B cell (primary cell): ENCODE results near the gene CHRNG. TPM values are rescaled to one million over a fixed set of nuclear protein-coding genes. Genes with fewer than 3 reads are reported as not detected.

Experiments used
- ATAC-seq: fragments of 200-7000 bp; cut with Tn5 transposase; one replicate; pipeline ENCODE4 v1.10.0; 2021; ENCODE audit warnings: low read depth, mild to moderate bottlenecking, moderate number of reproducible peaks, moderate library complexity
- CTCF ChIA-PET: fragments of 350-600 bp; sonication (Branson Sonifier 250); formaldehyde crosslinking; loops from one replicate; lab custom pipeline; 2021; ENCODE audit warnings: antibody characterized with exemption, inconsistent platforms; lab: Charles Lee
- POLR2A ChIA-PET: fragments of 350-600 bp; sonication (Branson Sonifier 250); formaldehyde crosslinking; loops from one replicate; lab custom pipeline; 2021; ENCODE audit warnings: antibody characterized with exemption; lab: Charles Lee
- DNase-seq: peaks from one replicate; pipeline ENCODE4 v3.0.0; 2013
- H2AFZ ChIP-seq: 2 replicates; pipeline ENCODE4 v1.6.1; 2012; ENCODE audit warnings: mild to moderate bottlenecking, low read depth, low read length; ENCODE audit not compliant: insufficient read depth, poor library complexity, severe bottlenecking
- H3K27ac ChIP-seq, 2 donors: 1 replicate in 1 of 2; 2 replicates in 1 of 2; pipeline ENCODE4 v1.5.1; 2012 to 2013; ENCODE audit warnings: low read length in 2 of 2, mild to moderate bottlenecking in 2 of 2, moderate library complexity in 1 of 2
- H3K27me3 ChIP-seq, 4 experiments: fragments of 200-600 bp in 1 of 4; sonication (generic) in 1 of 4; replicated peaks in 1 of 4; 1 replicate in 2 of 4; 2 replicates in 2 of 4; pipeline versions ENCODE4 v1.6.1 to v1.7.0; 2013 to 2016; ENCODE audit warnings: low read length in 3 of 4, mild to moderate bottlenecking in 2 of 4, mixed read lengths in 1 of 4, moderate library complexity in 1 of 4; ENCODE audit not compliant: insufficient read depth in 4 of 4, control insufficient read depth in 3 of 4; ENCODE audit errors: control extremely low read depth in 1 of 4
- H3K36me3 ChIP-seq, 2 experiments: replicated peaks in 1 of 2; 1 replicate in 1 of 2; 2 replicates in 1 of 2; pipeline versions ENCODE4 v1.6.1 to v1.7.1; 2013; ENCODE audit warnings: low read length in 1 of 2; ENCODE audit not compliant: insufficient read depth in 2 of 2, control insufficient read depth in 1 of 2; ENCODE audit errors: control extremely low read depth in 1 of 2, extremely low read depth in 1 of 2
- H3K4me1 ChIP-seq, 2 donors: fragments of 200-600 bp in 1 of 2; sonication (generic) in 1 of 2; 1 replicate in 1 of 2; 2 replicates in 1 of 2; pipeline versions ENCODE4 v1.5.1 to v1.6.1; 2013 to 2017; ENCODE audit warnings: low read length in 2 of 2; ENCODE audit not compliant: control insufficient read depth in 2 of 2, insufficient read depth in 2 of 2
- H3K4me2 ChIP-seq: replicated peaks from 2 replicates; pipeline ENCODE3; 2012; ENCODE audit warnings: mild to moderate bottlenecking, low read depth, low read length; ENCODE audit not compliant: poor library complexity, severe bottlenecking
- H3K4me3 ChIP-seq, 5 experiments: fragments of 200-600 bp in 1 of 5; sonication (generic) in 1 of 5; 1 replicate in 3 of 5; 2 replicates in 2 of 5; pipeline versions ENCODE4 v1.5.1 to v1.7.0; 2011 to 2016; ENCODE audit warnings: low read length in 4 of 5, mild to moderate bottlenecking in 4 of 5, low read depth in 2 of 5, control low read depth in 1 of 5, moderate library complexity in 1 of 5; ENCODE audit not compliant: insufficient read depth in 1 of 5; ENCODE audit errors: control extremely low read depth in 1 of 5, extremely low read depth in 1 of 5
- H3K79me2 ChIP-seq: fragments of 200-600 bp; sonication (generic); one replicate; pipeline ENCODE4 v1.6.0; 2016; ENCODE audit warnings: low read length; ENCODE audit not compliant: control insufficient read depth, insufficient read depth
- H3K9ac ChIP-seq: fragments of 200-600 bp; sonication (generic); 2 replicates; pipeline ENCODE4 v1.6.1; 2017; ENCODE audit warnings: mild to moderate bottlenecking, low read length, moderate library complexity
- H3K9me3 ChIP-seq, 3 donors: one replicate each; pipeline versions ENCODE4 v1.6.1 to v1.7.1; 2013; ENCODE audit warnings: low read length in 2 of 3; ENCODE audit not compliant: control insufficient read depth in 2 of 3, insufficient read depth in 1 of 3; ENCODE audit errors: control extremely low read depth in 1 of 3
- H4K20me1 ChIP-seq: 2 replicates; pipeline ENCODE4 v1.6.0; 2012; ENCODE audit warnings: mild to moderate bottlenecking, low read length; ENCODE audit not compliant: insufficient read depth, control insufficient read depth, poor library complexity, severe bottlenecking
- H3K27ac Mint-ChIP-seq: one replicate; pipeline ENCODE4 v1.8.0; 2021; ENCODE audit warnings: mixed read lengths
- H3K27me3 Mint-ChIP-seq: one replicate; pipeline ENCODE4 v1.8.0; 2021; ENCODE audit warnings: mixed read lengths
- H3K4me1 Mint-ChIP-seq: one replicate; pipeline ENCODE4 v1.8.0; 2021; ENCODE audit warnings: mixed read lengths
- H3K4me3 Mint-ChIP-seq: one replicate; pipeline ENCODE4 v1.8.0; 2021; ENCODE audit warnings: mixed read lengths
- H3K9me3 Mint-ChIP-seq: one replicate; pipeline ENCODE4 v1.8.0; 2022; ENCODE audit warnings: mixed read lengths; ENCODE audit not compliant: insufficient read depth
- EZH2 ChIP-seq: IDR thresholded peaks from 2 replicates; pipeline ENCODE4 v1.6.1; 2012; ENCODE audit warnings: borderline replicate concordance, low read depth, mild to moderate bottlenecking, moderate library complexity, low read length; ENCODE audit not compliant: insufficient read depth, poor library complexity, severe bottlenecking
- WGBS: methylation state at CpG from one replicate; pipeline ENCODE4 v1.1.5; 2013; ENCODE audit warnings: missing lambda C conversion rate; ENCODE audit not compliant: insufficient coverage; 5-methylcytosine and 5-hydroxymethylcytosine counted together
- intact Hi-C: fragments of 100-400 bp; cut with micrococcal nuclease; formaldehyde crosslinking; loops from one replicate; pipeline ENCODE4 v1.10.0; 2022
- polyA plus RNA-seq: library from polyadenylated mRNA; depleted of rRNA; stranded (reverse); fragments of >200 nt; gene quantifications from 2 replicates; pipeline ENCODE4 v1.2.3, GENCODE V29; 2012
- total RNA-seq, 2 donors: library from RNA; stranded (reverse); fragments of 120-200 nt in 1 of 2; gene quantifications; 1 replicate in 1 of 2; 2 replicates in 1 of 2; pipeline versions ENCODE4 v1.2.3 to v1.2.4, GENCODE V29; 2013 to 2022
- TF ChIP-seq, protein P1 (sequence below): fragments of 200-600 bp; IDR thresholded peaks from one replicate; pipeline ENCODE4 v1.8.0; 2022; ENCODE audit warnings: antibody characterized with exemption, mild to moderate bottlenecking

The CHRNG gene
- total and polyA plus RNA-seq, 2 donors (not counting 1 experiment from before 2014, with no cell fraction given), result not detected

- Histone ChIP-seq H3K36me3 (no peaks in the 10 kb centered on the region), H3K4me1 (no peaks in the 10 kb centered on the region), H3K4me3 (no peak overlapping the region), H4K20me1 (no peaks in the 10 kb centered on the region), H3K79me2 (no peaks in the 10 kb centered on the region), H3K27me3 (no peaks in the 10 kb centered on the region), H3K9me3 (peaks cover 0 to 7% (median 0%) of the 10 kb centered on the region in 3 donors), H3K9ac (no peak overlapping the region), H3K4me2 (no peak overlapping the region), H3K27ac (no peak overlapping the region), H2AFZ (no peak overlapping the region)
- H3K4me3 Mint-ChIP-seq, result no peak overlapping the region
- intact Hi-C loops, result no loop called here
- H3K27me3 Mint-ChIP-seq, result no peaks in the 10 kb centered on the region
- H3K4me1 Mint-ChIP-seq, result no peaks in the 10 kb centered on the region
- DNase-seq (no peak), ATAC-seq (no peak)
- peaks cover 3% of the 10 kb centered on the region for H3K9me3 Mint-ChIP-seq
- WGBS, result 86% methylated on average over 4 of the region's 7 CpGs
- no peak overlapping the region for H3K27ac Mint-ChIP-seq
- CTCF ChIA-PET, result no interaction called here
- POLR2A ChIA-PET, result no interaction called here
- no peak for TF ChIP-seq EZH2
- TF ChIP-seq, protein P1, sequence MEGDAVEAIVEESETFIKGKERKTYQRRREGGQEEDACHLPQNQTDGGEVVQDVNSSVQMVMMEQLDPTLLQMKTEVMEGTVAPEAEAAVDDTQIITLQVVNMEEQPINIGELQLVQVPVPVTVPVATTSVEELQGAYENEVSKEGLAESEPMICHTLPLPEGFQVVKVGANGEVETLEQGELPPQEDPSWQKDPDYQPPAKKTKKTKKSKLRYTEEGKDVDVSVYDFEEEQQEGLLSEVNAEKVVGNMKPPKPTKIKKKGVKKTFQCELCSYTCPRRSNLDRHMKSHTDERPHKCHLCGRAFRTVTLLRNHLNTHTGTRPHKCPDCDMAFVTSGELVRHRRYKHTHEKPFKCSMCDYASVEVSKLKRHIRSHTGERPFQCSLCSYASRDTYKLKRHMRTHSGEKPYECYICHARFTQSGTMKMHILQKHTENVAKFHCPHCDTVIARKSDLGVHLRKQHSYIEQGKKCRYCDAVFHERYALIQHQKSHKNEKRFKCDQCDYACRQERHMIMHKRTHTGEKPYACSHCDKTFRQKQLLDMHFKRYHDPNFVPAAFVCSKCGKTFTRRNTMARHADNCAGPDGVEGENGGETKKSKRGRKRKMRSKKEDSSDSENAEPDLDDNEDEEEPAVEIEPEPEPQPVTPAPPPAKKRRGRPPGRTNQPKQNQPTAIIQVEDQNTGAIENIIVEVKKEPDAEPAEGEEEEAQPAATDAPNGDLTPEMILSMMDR, result no peak
Measured at GRCh38 chr2:232593982-232594381, 54.5 kb downstream of the CHRNG start.

Other genes starting within 250 kb of the CHRNG start
- gene ALPP, start 160.9 kb upstream of the CHRNG start, total RNA-seq, result not detected in 2 replicates
- 0.25 TPM in 1 of 2 replicates, not detected in the other for gene ALPP, start 160.9 kb upstream of the CHRNG start, polyA plus RNA-seq
- gene ALPG, start 132.8 kb upstream of the CHRNG start, total RNA-seq, result not detected in 2 replicates
- not detected in 2 replicates for gene ALPG, start 132.8 kb upstream of the CHRNG start, polyA plus RNA-seq
- gene ALPI, start 83.5 kb upstream of the CHRNG start, total RNA-seq, result not detected in 2 replicates
- not detected in 2 replicates for gene ALPI, start 83.5 kb upstream of the CHRNG start, polyA plus RNA-seq
- gene ECEL1, start 51.9 kb upstream of the CHRNG start, total RNA-seq, result 0.27 and 0.47 TPM in 2 replicates
- not detected in 2 replicates for gene ECEL1, start 51.9 kb upstream of the CHRNG start, polyA plus RNA-seq
- gene PRSS56, start 19.3 kb upstream of the CHRNG start, total RNA-seq, result not detected in 2 replicates
- gene PRSS56, start 19.3 kb upstream of the CHRNG start, polyA plus RNA-seq, result not detected in 2 replicates
- not detected in 2 replicates for gene CHRND, start 13.5 kb upstream of the CHRNG start, total RNA-seq
- not detected in 2 replicates for gene CHRND, start 13.5 kb upstream of the CHRNG start, polyA plus RNA-seq
- gene TIGD1, start 10.9 kb downstream of the CHRNG start, total RNA-seq, result 13.6 and 14.7 TPM in 2 replicates
- 6.4 and 7.6 TPM in 2 replicates for gene TIGD1, start 10.9 kb downstream of the CHRNG start, polyA plus RNA-seq
- 66.7 and 67.0 TPM in 2 replicates for gene EIF4E2, start 11.0 kb downstream of the CHRNG start, total RNA-seq
- gene EIF4E2, start 11.0 kb downstream of the CHRNG start, polyA plus RNA-seq, result 17.9 and 29.6 TPM in 2 replicates
- gene EFHD1, start 93.9 kb downstream of the CHRNG start, total RNA-seq, result not detected in 2 replicates
- gene EFHD1, start 93.9 kb downstream of the CHRNG start, polyA plus RNA-seq, result not detected in 2 replicates
- gene GIGYF2, start 157.6 kb downstream of the CHRNG start, total RNA-seq, result 108 and 110 TPM in 2 replicates
- 7.2 and 16.5 TPM in 2 replicates for gene GIGYF2, start 157.6 kb downstream of the CHRNG start, polyA plus RNA-seq
- gene KCNJ13, start 236.9 kb downstream of the CHRNG start, total RNA-seq, result not detected in 2 replicates
- not detected in 2 replicates for gene KCNJ13, start 236.9 kb downstream of the CHRNG start, polyA plus RNA-seq